ENCODE results near the gene VPS37D.
"Not testable (repeated sequence)": the region's sequence is repeated elsewhere in the genome, so short reads cannot be mapped to it uniquely, and the experiment has no call there.

The VPS37D gene, protein sequence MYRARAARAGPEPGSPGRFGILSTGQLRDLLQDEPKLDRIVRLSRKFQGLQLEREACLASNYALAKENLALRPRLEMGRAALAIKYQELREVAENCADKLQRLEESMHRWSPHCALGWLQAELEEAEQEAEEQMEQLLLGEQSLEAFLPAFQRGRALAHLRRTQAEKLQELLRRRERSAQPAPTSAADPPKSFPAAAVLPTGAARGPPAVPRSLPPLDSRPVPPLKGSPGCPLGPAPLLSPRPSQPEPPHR

DNA sequence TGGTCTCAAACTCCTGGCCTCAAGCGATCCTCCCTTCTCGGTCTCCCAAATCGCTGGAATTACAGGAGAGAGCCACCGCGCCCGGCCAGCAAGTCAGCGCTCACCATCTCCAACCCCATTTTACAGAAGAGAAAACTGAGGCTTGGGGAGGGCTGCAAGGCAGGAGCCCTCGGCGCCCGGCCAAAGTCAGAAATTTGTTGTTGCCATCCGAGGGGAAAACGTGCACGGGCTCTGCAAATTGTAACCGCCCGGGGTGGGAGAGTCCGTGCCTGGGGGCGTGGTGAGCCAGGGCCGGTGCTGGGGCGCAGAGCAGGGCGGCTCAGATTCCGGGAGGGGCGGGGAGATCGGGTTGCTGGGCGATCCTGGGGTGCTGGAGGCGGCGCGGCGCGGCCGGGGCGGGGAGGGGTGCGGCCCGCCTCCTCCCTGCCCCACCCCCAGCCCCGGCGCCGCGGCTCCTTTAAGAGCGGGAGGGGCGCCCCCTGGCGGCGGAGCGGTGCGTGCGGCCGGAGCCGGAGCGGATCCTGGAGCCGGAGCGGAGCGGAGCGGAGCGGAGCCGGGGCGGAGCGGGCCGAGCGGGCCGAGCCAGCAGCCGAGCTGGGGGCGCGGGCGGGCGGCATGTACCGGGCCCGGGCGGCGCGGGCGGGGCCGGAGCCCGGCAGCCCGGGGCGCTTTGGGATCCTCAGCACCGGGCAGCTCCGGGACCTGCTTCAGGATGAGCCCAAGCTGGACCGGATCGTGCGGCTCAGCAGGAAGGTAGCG lies at the start of gene VPS37D:
Gene VPS37D (plus strand): TSS at position 488 of the 759 bp plus-strand sequence. CDS start 128 bp downstream, at position 616.
- DNase-seq, result peak; percentile 89 to 99 (median 96)

DNA sequence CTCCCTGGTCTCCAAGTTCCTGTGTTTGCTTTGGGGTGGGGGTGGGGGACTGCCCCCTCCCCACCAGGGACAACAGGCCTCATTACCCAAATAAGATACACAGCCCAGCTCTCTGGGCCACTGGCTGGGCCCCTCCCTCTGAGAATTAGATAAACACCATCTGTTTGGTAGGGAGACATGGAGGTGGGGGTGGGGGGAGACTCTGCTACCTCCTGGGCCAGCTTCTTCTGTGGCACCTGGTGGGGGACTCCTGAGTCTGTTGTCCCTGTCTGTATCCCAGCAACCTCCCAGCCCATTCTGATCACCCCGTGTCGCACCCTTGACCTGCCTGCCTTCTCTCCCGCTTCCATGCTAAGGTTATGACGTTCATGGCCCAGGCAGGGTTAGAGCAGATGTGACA lies 49.1 kb upstream of the VPS37D start:
- no peak for DNase-seq

DNA sequence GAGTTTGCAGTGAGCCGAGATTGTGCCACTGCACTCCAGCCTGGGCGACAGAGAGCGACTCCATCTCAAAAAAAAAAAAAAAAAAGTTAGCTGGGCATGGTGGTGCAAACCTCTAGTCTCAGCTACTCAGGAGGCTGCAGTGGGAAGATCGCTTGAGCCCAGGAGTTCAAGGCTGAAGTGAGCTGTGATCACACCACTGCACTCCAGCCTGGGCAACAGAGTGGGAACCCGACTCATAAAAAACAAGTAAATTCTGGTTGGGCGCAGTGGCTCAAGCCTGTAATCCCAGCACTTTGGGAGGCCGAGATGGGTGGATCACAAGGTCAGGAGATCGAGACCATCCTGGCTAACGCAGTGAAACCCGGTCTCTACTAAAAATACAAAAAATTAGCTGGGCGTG lies 48.2 kb upstream of the VPS37D start:
- DNase-seq, result not testable (repeated sequence)

DNA sequence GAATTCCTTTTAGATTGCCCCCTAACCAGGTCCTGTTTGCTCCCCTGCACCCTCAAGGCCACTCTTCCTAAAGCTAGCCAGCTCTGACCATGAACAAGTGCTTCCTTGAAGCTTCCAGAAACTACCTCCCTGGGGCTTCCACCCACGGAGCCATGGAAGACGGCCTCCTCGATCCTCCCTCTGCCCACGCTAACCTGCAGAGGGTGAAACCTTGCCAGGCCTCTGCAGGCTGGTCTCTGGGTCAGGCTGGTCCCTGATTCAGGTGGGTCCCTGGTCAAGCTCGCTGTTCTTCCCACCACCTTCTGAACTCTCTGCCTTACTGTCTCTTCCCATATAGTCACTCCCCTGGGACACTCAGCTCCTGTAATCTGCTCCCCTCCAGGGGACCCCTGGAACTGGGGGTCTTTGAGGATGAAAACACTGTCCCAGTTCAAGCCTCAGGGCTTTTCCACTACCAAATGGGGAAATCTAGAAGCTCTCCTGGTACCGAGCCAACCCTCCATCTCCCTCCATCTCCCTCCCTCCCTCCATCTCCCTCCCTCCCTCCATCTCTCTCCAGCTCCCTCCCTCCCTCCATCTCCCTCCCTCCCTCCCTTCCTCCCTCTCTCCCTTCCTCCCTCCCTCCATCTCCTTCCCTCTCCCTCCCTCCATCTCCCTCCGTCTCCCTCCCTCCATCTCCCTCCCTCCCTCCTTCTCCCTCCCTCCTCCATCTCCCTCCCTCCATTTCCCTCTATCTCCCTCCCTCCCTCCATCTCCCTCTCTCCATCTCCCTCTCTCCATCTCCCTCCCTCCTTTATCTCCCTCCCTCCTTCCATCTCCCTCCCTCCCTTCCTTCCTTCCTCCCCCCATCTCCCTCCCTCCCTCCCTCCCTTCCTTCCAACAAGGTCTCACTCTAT lies 46.2 kb upstream of the VPS37D start:
- DNase-seq, result no peak

DNA sequence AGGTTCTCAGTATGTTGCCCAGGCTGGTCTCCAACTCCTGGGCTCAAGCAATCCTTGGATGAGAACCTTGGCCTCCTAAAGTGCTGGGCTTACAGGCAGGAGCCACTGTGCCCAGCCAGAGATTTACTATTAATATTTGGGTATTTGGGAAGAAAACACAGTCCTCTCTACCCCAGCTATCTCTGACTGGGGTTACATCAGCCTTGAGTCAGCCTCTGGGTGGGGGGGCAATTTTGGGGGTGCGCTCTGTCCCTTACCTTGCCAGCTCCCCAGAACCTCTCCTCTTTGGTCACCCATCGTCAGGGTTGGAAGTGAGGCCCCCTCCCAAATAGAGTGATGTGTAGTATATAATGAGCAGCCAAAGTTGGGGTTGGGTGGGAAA lies 45.1 kb upstream of the VPS37D start:
- no peak for DNase-seq

DNA sequence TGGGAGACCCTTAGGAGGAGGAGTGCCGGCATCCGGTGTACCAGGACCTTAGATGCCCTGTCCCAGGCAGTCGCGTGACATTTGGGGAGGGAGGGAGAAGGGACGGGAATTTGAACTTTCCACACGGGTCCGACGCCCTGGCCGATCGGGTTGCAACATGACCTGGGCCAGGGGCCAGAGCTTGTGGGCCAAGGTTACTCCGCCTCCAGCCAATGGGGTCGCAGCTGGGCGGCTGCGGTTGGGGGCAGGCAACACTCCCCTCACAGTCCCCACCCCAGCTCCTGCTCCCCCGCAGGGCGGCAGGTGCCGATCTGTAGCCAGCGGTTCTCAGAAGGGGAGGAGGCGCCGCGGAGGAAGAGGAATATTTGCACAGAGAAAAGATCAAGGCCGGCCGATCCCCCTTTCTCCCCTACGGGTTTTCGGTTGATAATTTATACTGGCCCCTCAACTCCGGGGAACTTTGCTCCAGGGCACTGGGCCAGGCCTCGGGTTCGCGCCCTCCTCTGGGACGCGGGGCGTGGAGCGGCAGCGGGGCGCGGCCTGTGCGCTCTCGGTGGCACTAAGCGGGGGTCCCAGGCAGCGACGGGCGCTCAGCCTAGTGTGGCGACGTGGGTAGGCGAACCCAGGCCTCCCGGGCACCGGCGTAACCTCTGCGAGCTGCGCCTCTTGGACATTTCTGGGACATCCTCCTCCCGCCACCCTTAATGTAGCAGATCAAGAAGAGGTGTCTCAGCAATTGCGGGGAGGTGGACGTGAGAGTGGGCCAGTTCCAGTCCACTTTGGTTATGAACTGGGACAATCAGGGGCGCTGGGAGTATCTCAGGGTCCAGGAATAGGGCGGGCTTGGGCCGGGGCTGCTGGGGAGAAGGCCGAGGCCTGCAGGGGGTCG lies 44.5 kb upstream of the VPS37D start:
- no peak for DNase-seq

DNA sequence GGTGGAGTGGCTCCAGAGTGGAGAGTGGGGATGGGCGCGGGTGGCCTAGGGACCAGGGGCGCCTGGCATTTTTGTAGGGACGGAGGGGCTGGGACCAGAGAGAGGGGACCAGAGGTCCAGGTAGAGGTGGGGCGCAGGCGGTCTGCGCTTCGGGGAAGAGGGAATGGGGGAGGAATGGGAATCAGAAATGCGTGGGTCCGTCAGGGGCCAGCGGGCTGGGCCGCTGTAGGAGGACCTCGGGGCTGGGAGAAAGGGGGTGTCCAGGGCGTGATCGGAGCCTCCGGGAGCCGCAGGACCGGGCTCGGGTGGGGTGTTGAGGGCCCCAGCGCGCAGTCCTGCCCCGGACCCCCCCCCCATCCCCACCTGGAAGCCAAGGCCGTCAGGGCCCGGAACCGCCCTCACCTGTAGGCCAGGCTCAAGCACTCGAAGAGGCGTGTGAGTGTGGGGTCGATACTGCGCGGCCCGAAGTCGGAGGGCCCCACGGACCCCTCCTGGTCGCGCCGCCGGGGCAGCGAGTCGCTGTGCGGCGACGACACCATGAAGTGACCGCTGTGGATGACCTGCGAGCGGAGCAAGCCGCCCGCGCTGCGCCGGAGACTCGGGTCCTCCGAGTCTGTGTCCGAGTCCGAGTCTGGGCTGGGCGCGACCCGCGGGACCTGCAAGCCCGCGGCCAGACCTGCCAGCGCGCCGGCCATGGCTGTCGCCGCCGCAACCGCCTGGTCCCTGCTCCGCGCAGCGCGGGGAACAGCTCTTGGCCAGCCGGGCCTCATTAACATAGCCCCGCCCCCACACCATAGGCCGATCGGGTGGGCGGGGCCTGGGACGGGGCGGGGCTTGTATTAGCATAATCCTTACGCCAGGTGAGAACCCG lies 43.6 kb upstream of the VPS37D start, which contains the start of gene MLXIPL:
Gene MLXIPL (minus strand): TSS at position 725 of the 871 bp plus-strand sequence. CDS start 30 bp downstream, at position 695.
- peak; percentile 78 to 93 (median 85) for DNase-seq

DNA sequence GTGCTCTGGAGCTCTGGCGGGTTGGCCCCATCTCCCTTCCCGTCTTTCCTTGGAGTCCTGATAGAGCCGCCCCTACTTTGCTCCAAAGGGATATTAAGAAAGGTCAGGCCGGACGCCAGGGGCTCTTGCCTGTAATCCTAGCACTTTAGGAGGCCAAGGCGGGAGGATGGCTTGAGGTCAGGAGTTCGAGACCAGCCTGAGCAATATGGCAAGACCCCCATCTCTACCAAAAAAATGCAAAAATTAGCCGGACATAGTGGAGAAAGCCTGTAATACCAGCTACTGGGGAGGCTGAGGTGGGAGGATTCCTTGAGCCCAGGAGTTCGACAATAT lies 43.0 kb upstream of the VPS37D start:
- no peak for DNase-seq

DNA sequence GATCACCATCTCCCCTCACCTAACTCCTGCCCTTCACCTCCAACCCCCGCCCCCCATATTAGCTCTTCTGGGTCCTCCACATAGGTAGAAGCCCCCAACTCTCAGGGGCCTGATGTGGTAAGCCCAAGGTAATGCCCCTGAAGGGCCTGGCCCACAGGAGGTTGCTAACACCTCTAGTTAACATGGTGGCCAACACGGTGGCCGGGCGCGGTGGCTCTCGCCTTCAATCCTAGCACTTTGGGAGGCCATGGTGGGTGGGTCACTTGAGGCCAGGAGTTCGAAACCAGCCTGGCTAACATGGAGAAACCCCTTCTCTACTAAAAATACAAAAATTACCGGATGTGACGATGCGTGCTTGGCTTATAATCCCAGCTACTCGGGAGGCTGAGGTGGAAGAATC lies 42.4 kb upstream of the VPS37D start:
- no peak for DNase-seq

DNA sequence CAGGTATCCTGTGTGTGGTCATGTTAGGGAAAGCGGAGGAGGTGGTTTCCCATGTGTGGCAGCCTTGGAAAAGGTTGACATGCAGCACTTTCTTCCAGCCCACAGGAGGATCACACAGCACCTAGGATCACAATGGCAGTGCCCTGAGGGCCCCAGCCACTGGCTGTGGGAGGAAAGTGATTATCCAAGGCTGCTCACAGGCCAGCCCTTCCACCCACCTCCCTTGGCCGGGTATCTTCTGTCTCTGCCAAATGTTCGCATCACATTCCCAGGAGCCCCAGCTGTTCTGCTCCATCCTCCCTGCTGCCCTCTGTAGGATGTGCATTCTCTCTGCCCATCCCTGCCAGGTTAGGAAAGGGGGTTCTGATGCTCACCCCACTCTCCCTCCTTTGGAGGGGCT lies 40.8 kb upstream of the VPS37D start:
- DNase-seq, result no peak

DNA sequence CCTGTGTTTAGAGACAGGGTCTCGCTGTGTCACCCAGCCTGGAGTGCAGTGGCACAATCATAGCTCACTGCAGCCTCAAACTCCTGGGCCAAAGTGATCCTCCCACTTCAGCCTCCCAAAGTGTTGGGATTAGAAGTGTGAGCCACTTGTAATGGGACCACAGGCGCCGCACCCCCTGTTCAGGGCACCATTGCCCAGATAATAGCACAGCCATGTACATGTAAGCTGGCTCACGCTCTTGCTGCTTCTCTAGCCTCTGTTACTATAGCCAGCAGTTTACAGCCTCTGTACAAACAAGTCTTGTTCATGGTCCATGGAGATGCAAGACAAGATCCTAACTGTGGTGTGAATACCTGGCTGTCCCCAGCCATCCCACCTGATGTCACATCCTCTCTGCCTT lies 39.1 kb upstream of the VPS37D start:
- DNase-seq, result no peak

DNA sequence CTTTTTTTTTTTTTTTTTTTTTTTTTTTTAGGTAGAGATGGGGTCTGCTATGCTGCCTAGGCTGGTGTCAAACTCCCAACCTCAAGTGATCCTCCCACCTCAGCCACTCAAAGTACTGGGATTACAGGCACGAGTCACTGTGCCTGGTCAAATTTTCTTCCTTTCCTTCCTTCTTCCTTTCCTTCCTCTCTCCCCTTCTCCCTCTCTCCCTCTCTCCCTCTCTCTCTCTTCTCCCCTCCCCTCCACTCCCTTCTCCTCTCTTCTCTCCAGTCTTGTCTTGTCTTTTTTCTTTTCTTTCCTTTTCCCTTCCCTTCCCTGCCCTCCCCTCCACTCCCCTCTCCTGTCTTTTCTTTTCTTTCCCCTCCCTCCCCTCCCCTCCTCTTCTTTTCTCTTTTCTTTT lies 36.1 kb upstream of the VPS37D start:
- no peak for DNase-seq

DNA sequence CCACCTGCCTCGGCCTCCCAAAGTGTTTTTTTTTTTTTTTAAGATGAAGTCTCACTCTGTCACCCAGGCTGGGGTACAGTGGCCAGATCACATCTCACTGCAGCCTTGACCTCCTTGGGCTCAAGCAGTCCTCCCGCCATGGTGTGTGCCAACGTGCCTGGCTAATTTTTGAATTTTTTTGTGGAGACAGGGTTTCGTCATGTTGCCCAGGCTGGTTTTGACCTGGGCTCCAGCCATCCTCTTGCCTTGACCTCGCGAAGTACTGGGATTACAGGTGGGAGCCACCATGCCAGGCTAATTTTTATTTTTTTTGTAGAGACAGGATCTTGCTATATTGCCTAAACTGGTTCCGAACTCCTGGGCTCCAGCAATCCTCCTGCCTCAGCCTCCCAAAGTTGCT lies 34.3 kb upstream of the VPS37D start:
- DNase-seq, result no peak

DNA sequence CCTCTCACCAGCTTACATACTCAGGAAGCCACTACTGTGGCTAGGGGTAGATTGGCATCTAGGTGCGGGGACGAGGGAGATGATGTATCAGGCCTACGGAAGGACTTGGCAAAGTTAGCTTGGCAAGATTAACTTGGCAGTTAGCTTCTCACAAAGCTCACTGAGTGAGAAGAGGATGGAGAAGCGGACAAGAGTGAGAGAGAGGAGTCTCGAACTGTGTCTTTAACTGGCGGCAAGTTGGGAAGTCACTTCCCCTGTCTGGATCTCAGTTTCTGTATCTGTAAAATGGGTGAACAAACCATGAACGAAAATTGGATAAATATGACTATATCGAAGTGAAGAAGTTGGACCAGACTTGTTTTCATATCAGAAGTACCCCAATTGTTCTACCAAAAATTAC lies 33.8 kb upstream of the VPS37D start:
- no peak for DNase-seq

DNA sequence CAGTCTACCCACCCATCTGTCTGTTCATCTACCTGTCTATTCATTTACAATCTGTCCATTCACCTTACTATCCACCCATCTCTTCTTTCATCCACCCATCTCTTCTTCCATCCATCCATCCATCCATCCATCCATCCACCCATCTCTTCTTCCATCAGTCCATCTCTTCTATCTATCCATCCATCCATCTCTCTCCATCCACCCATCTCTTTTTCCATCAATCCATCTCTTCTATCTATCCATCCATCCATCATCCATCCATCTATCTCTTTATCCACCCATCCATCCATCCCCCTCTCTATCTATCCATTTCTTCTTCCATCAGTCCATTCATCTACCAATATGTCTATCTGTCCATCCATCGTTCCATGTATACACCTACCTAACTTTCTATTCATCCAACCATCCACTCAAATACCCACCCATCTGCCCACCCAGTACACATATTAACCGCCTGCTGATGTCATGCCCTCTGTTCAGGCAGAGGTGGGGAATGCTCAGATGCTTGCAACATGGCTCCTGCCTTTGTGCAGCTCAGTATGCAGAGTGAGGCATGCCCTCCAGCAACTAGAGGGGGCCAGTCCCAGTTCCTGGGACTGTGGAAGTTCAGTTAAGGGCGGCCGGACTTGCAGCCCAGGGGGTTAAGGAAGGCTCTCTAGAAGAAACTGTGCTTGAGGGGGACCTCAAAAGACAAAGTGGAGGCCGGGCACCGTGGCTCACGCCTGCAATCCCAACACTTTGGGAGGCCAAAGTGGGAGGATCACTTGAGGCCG lies 32.0 kb upstream of the VPS37D start:
- no peak for DNase-seq

DNA sequence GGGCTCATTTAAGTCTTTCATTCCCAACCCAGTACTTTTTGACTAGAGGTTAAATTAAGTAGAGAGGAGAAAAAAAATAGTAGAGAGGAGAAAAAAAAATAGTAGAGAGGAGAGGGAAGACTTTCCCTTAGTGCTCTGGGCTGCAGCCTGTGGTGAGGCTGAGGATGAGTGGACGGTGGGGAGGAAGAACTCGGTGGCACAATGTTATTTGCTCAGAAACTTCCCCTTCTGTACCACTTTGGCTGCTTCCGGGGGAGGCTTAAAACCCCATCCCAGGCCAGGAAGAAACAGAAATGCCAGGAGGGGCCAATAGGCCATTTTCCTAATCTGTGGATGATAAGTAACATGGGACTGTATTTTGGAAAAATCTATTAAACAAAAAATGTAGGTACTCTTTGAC lies 28.7 kb upstream of the VPS37D start:
- DNase-seq, result peak; percentile 30 to 53 (median 46)

DNA sequence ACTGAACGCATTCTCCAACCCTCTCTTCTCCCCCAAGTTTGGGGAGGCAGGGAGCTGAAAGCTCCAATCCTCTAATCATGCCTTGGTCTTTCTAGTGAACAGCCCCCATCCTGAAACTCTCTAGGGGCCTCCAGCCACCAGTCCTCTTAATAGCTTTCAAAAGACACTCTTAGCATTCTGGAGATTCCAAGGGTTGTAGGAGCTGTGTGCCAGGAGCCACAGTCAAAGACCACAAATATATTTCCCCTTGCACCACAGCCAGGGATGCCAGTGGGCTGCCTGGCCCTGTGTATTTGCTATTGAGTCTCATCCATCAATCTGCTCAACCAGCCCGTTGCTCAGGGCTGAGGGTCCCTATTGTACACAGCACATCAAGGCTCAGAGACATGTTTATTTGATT lies 24.8 kb upstream of the VPS37D start:
- DNase-seq, result no peak

DNA sequence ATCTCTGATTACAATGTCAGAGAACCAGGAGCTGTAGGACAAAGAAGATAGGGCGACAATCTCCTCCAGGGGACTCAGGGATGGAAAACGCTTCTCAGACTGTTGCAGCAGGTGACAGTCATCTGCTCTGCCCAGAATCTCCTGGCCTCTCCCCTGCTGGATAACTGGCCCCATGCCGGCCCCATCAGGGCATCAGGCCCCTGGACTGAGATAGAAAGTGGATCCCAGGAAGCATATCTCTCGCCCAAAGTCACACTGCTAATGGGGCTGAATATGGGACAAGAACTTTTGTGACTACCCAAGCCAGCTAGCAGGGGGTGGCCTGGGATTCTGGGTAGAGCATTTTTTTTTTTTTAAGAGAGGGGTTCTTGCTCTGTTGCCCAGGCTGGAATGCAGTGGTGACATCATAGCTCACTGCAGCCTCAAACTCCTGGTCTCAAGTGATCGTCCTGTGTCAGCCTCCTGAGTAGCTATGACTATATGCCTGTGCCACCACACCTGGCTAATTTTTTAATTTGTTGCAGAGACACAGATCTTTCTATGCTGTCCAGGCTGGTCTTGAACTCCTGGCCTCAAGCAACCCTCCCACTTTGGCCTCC lies 22.8 kb upstream of the VPS37D start:
- DNase-seq, result no peak

DNA sequence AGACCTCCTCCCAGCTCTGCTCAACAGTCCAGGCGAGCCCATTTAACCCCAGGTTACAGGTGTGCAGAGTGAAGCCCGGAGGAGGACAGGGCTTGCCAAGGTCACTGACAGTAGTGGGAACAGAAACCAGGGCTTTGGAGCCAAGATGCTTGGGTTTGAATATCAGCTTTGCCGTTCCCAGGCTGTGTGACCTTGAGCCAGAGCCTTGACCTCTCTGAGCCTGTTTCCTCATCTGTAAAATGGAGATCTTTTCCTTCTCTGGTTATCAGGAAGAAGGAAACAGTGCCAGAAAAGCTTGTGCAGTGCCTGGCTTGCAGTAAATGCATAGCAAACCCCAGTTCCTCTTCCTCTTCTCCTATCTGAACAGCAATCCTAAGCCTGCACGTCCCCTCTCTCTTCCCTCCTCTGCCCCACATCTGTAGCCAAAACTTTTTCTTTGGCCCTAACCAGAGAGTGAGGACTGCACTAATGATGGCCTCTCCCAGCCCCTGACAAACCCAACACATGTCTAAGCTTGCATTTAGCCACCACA lies 21.9 kb upstream of the VPS37D start:
- peak in 2 of 3 donors; percentile 19 to 33 for DNase-seq
